Activated CD4-positive, alpha-beta T cell treated with anti-CD3 and anti-CD28 coated beads, Interleukin-2, amount 10 ng/mL, durations not matched to agents 7 days and 5 days (primary cell): ENCODE data around the gene RAB24. TPM values are rescaled to one million over a fixed set of nuclear protein-coding genes. Genes with fewer than 3 reads are reported as not detected.
"Not testable (repeated sequence)": the region's sequence is repeated elsewhere in the genome, so short reads cannot be mapped to it uniquely, and the experiment has no call there.

Source experiments
- CTCF ChIA-PET: fragments of 350-600 bp; sonication (Branson Sonifier 250); formaldehyde crosslinking; loops from one replicate; lab custom pipeline; 2021; ENCODE audit warnings: antibody characterized with exemption; lab: Charles Lee
- POLR2A ChIA-PET: fragments of 350-600 bp; sonication (Branson Sonifier 250); formaldehyde crosslinking; loops from one replicate; lab custom pipeline; 2021; ENCODE audit warnings: antibody characterized with exemption; lab: Charles Lee
- DNase-seq: peaks from one replicate; pipeline ENCODE4 v3.0.0-alpha.2; 2020
- H3K27ac Mint-ChIP-seq: one replicate; pipeline ENCODE4 v1.8.0; 2021; ENCODE audit warnings: mild to moderate bottlenecking, moderate library complexity, mixed read lengths
- H3K27me3 Mint-ChIP-seq: one replicate; pipeline ENCODE4 v1.8.0; 2021; ENCODE audit warnings: mixed read lengths
- H3K36me3 Mint-ChIP-seq: one replicate; pipeline ENCODE4 v1.8.0; 2021; ENCODE audit warnings: low read depth, mixed read lengths
- H3K4me1 Mint-ChIP-seq: one replicate; pipeline ENCODE4 v1.8.0; 2021; ENCODE audit warnings: mixed read lengths
- H3K4me3 Mint-ChIP-seq: one replicate; pipeline ENCODE4 v1.8.0; 2021; ENCODE audit warnings: mild to moderate bottlenecking, moderate library complexity, mixed read lengths
- H3K9me3 Mint-ChIP-seq: one replicate; pipeline ENCODE4 v1.8.0; 2021; ENCODE audit warnings: mixed read lengths
- total RNA-seq, 2 experiments: library from RNA; stranded (reverse); gene quantifications; one replicate each; pipeline ENCODE4 v1.2.3, GENCODE V29; 2021

Gene RAB24
- 10 to 100 TPM; 28.3 to 34.4 TPM for total RNA-seq

DNA sequence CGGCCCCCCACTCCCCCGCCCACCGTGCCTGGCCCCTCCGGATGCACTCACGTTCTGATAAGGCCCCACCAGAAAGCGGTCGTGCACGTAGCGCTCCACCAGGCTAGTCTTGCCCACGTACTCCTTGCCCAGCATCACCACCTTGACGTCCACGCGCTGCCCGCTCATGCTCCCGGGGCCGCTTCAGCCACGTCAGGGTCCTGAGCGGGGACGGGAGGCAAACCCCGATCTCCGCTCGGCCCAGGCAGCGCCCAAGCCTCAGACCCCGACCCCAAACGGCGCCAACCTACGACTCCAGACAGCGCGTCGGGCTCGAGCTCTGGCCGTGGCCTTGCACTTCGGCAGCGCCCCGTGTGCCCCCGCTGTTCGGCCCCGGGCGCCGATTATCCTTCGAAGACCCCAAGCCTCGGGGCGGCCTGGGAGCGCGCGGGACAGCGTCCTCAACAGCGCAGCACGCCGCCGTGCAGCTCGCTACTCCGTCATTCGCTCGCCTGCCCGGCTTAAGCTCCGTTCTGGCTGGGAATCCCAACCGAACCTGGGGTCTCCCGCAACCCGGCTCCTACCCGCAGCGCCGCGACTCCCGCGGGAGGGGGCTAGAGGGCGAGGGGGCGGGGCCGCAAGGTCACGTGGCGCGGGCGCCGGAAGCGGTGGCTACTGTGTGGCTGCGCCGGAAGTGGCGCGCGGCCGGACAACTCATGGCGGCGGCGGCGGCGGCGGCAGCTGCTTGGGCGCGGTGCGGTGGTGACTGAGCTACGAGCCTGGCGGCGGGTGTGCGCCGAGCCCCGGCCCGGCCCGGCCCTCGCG, at the start of gene RAB24, which contains the start of gene PRELID1:
Gene RAB24, minus strand, starts transcription at position 599 of the 804 bp plus-strand sequence. Its CDS starts 431 bp downstream, at position 168.
Gene PRELID1, plus strand, starts transcription at position 679 of the 804 bp plus-strand sequence. CDS start 187 bp downstream, outside the sequence.
- H3K36me3 Mint-ChIP-seq, result peaks cover 62% of the 10 kb centered on the region
- DNase-seq, result peak; percentile 87
- H3K9me3 Mint-ChIP-seq, result no peaks in the 10 kb centered on the region
- ChIA-PET POLR2A (interaction anchor here (0.6 kb wide), 1 partner anchor 70 kb away, joined by 4 read pairs; no protein-coding TSS in a partner anchor), CTCF (interaction anchor here (0.5 to 2.2 kb wide), 13 partner anchors 9 to 189 kb away, joined by 3 to 9 read pairs (median 4); partner anchors contain the start of gene NSD1)
- H3K4me3 Mint-ChIP-seq, result peak within 1 kb of the TSS; percentile 88
- no peaks in the 10 kb centered on the region for H3K27me3 Mint-ChIP-seq
- H3K4me1 Mint-ChIP-seq, result peaks cover 72% of the 10 kb centered on the region
- H3K27ac Mint-ChIP-seq, result peak within 1 kb of the TSS; percentile 92

- ChIA-PET POLR2A (no interaction called here), CTCF (interaction anchor here (0.7 to 17.1 kb wide), 5 partner anchors 8 to 109 kb away, joined by 3 to 145 read pairs (median 12); no protein-coding TSS in a partner anchor)
- peaks cover 32% of the 10 kb centered on the region for H3K36me3 Mint-ChIP-seq
- H3K27ac Mint-ChIP-seq, result no peak overlapping the region
- H3K4me1 Mint-ChIP-seq, result peaks cover 73% of the 10 kb centered on the region
- H3K4me3 Mint-ChIP-seq, result no peak overlapping the region
- H3K9me3 Mint-ChIP-seq, result peaks cover 12% of the 10 kb centered on the region
- no peaks in the 10 kb centered on the region for H3K27me3 Mint-ChIP-seq
- DNase-seq, result no peak
Measured at GRCh38 chr5:177353093-177353492, 49.6 kb upstream of the RAB24 start.

DNA sequence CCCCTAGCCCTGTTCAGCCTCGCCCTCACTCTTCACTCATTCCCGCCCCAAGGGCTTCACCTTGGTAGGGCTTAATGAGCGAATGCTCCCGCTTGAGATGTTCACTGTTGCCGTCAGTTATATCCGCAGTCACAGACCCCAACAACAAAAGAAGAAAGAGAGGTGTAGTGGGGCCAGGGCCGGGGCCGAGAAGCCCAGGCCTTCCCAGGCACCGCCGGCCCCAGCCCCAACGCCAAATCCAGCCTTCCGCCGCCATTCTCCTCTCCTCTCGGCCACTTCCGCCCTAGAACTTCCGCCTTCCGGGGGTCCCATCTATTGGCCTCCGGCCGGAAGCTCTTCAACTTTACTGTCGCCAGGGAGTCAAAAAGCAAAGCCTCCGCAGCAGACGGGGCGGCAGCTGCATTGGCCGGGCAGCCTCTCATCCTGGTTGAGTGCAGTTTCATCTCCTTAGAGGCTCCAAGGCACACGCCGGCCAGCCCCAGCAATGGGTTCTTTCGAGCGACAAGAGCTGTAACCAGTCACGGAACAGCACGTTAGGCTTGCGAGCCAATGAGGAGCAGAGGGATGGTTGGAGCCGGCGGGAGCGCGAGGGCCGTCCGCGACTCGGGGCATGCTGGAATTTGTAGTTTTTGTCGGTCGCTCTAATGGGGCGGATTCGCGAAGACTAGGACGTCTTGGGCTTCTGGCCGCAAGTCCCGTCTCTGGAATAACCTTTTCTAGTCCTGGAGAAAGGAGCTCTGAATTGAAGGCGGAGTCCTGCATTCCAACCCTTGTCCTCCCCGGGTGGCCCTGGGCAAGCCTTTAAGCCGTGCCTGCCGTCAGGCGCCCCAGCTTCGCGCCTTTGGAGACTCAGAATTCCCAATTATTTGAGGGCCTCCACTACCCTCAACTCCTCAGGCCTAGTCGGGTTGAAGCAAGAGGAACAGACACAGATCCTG, 48.1 kb upstream of the RAB24 start, which contains the start of gene LMAN2:
Gene LMAN2, minus strand, starts transcription at position 277 of the 938 bp plus-strand sequence. Its CDS starts 21 bp downstream, at position 256.
- peak; percentile 95 for DNase-seq
- Mint-ChIP-seq H3K9me3 (peaks cover 12% of the 10 kb centered on the region), H3K27ac (peak within 1 kb of the TSS; percentile 100), H3K36me3 (peaks cover 39% of the 10 kb centered on the region), H3K4me3 (peak within 1 kb of the TSS; percentile 93), H3K27me3 (no peaks in the 10 kb centered on the region), H3K4me1 (peaks cover 75% of the 10 kb centered on the region)
- POLR2A ChIA-PET, result interaction anchor here (1.2 kb wide), 2 partner anchors 10 to 39 kb away, joined by 3 read pairs; no protein-coding TSS in a partner anchor
- CTCF ChIA-PET, result interaction anchor here (0.6 to 17.1 kb wide), 13 partner anchors 10 to 102 kb away, joined by 3 to 145 read pairs (median 4); no protein-coding TSS in a partner anchor

GRCh38 chr5:177350776-177351391, 47.4 kb upstream of the RAB24 start:
- ChIA-PET CTCF (interaction anchor here (1.4 to 17.1 kb wide), 9 partner anchors 11 to 104 kb away, joined by 3 to 145 read pairs (median 4); no protein-coding TSS in a partner anchor), POLR2A (interaction anchor here (1.2 kb wide), 2 partner anchors 10 to 39 kb away, joined by 3 read pairs; no protein-coding TSS in a partner anchor)
- Mint-ChIP-seq H3K36me3 (peaks cover 41% of the 10 kb centered on the region), H3K27ac (peak overlapping the region; percentile 100), H3K4me1 (peaks cover 72% of the 10 kb centered on the region), H3K9me3 (peaks cover 12% of the 10 kb centered on the region), H3K4me3 (peak overlapping the region; percentile 93), H3K27me3 (no peaks in the 10 kb centered on the region)
- DNase-seq, result no peak

DNA sequence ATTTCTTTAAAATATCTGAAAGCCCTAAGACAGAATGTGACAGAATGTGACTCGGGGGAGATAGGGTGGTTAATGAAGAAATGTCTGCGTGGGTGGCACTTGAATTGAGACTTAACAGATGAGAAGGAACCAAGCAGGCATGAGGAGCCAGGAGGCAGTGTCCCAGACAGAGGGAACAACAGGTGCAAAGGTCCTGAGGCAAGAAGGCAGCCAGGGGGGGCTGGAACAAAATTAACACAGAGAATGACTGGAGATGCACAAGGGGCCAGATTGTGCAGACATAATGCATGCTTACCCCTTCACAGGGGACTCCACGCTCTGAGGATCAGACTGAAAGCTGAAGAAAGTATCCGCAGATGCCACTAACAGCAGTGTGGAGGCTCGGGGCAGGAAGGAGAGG, 46.2 kb upstream of the RAB24 start:
- H3K27ac Mint-ChIP-seq, result no peak overlapping the region
- DNase-seq, result no peak
- no peaks in the 10 kb centered on the region for H3K27me3 Mint-ChIP-seq
- ChIA-PET CTCF (interaction anchor here (1.1 to 17.1 kb wide), 5 partner anchors 11 to 106 kb away, joined by 3 to 145 read pairs (median 4); no protein-coding TSS in a partner anchor), POLR2A (no interaction called here)
- H3K4me1 Mint-ChIP-seq, result peaks cover 64% of the 10 kb centered on the region
- H3K9me3 Mint-ChIP-seq, result peaks cover 7% of the 10 kb centered on the region
- peak overlapping the region; percentile 93 for H3K4me3 Mint-ChIP-seq
- H3K36me3 Mint-ChIP-seq, result peaks cover 34% of the 10 kb centered on the region

DNA sequence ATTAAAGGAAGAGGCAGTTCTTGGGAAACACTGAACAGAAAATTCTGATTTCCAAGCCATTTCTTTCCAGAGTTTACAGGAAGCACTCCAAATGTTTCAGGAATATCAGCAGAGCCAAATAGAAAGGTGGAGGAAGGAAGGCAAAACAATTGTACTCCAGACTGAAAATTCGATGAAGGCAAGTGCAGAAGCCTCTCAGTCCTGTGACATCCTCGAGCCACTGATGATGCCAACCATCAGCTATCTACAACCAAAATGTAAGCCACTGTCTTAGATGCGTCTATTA, 45.8 kb upstream of the RAB24 start:
- ChIA-PET CTCF (interaction anchor here (0.7 to 17.1 kb wide), 4 partner anchors 22 to 108 kb away, joined by 3 to 145 read pairs (median 4); no protein-coding TSS in a partner anchor), POLR2A (no interaction called here)
- H3K36me3 Mint-ChIP-seq, result peaks cover 29% of the 10 kb centered on the region
- peak overlapping the region; percentile 93 for H3K4me3 Mint-ChIP-seq
- no peaks in the 10 kb centered on the region for H3K27me3 Mint-ChIP-seq
- no peak for DNase-seq
- peaks cover 59% of the 10 kb centered on the region for H3K4me1 Mint-ChIP-seq
- peaks cover 2% of the 10 kb centered on the region for H3K9me3 Mint-ChIP-seq
- no peak overlapping the region for H3K27ac Mint-ChIP-seq

DNA sequence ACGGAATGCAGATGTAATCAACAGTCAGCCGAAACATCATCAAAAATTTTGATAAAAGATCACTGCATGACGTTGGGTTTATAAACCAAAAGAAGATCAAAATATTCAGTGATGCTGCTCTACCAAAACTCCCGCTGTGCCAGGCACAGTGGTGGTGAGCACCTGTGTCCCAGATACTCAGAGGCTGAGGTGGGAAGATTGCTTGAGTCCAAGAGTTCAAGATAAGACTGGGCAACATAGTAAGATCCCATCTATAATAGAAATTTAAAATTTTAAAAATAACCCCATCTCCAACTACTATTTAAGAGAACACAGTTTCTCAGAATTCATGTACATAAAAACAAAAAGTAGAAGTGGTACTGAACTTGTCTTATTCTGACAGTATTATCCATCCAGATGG, 44.2 kb upstream of the RAB24 start:
- no peaks in the 10 kb centered on the region for H3K27me3 Mint-ChIP-seq
- no peak overlapping the region for H3K27ac Mint-ChIP-seq
- peaks cover 57% of the 10 kb centered on the region for H3K4me1 Mint-ChIP-seq
- H3K36me3 Mint-ChIP-seq, result peaks cover 35% of the 10 kb centered on the region
- no peak for DNase-seq
- CTCF ChIA-PET, result interaction anchor here (2.1 kb wide), 1 partner anchor 38 kb away, joined by 11 read pairs; no protein-coding TSS in a partner anchor
- POLR2A ChIA-PET, result no interaction called here
- no peaks in the 10 kb centered on the region for H3K9me3 Mint-ChIP-seq
- H3K4me3 Mint-ChIP-seq, result no peak overlapping the region

GRCh38 chr5:177346820-177347219, 43.3 kb upstream of the RAB24 start:
- POLR2A ChIA-PET, result no interaction called here
- Mint-ChIP-seq H3K9me3 (no peaks in the 10 kb centered on the region), H3K4me1 (peaks cover 51% of the 10 kb centered on the region), H3K4me3 (no peak overlapping the region), H3K27me3 (no peaks in the 10 kb centered on the region), H3K27ac (no peak overlapping the region), H3K36me3 (peaks cover 41% of the 10 kb centered on the region)
- CTCF ChIA-PET, result interaction anchor here (0.5 to 2.1 kb wide), 8 partner anchors 11 to 110 kb away, joined by 3 to 11 read pairs (median 4); partner anchors contain the start of gene GRK6
- DNase-seq, result no peak

DNA sequence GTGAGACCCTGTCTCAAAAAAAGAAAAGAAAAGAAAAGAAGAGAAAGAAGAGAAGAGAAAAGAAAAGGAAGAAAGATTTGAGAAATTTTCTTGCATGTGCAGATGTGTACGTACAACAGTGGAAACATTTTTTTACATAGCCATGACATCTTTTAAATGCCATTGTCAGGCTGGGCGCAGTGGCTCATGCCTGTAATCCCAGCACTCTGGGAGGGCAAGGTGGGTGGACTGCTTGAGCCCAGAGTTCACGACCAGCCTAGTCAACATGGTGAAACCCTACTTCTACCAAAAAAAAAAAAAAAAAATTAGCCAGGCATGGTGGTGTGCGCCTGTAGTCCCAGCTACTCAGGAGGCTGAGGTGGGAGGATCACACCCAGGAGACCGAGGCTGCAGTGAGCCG, 41.4 kb upstream of the RAB24 start:
- Mint-ChIP-seq H3K4me1 (peaks cover 47% of the 10 kb centered on the region), H3K36me3 (peaks cover 49% of the 10 kb centered on the region), H3K9me3 (peaks cover 2% of the 10 kb centered on the region), H3K27ac (no peak overlapping the region), H3K27me3 (no peaks in the 10 kb centered on the region), H3K4me3 (no peak overlapping the region)
- ChIA-PET CTCF (interaction anchor here (0.6 to 1.3 kb wide), 5 partner anchors 9 to 897 kb away, joined by 3 read pairs; no protein-coding TSS in a partner anchor), POLR2A (no interaction called here)
- no peak for DNase-seq

DNA sequence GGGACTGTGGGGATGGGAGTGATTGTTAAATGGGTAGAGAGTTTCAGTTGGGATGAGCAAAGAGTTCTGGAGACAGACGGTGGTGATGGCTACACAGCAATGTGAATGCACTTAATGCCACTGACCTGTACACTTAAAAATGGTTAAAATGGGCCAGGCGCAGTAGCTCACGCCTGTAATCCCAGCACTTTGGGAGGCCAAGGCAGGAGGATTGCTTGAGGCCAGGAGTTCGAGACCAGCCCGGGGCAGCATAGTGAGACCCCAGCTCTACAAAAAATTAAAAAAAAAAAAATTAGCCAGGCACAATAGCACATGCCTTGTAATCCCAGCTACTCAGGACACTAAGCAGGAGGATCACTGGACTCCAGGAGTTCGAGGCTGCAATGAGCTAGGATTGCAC, 40.3 kb upstream of the RAB24 start:
- H3K27ac Mint-ChIP-seq, result no peak overlapping the region
- H3K27me3 Mint-ChIP-seq, result no peaks in the 10 kb centered on the region
- peaks cover 51% of the 10 kb centered on the region for H3K36me3 Mint-ChIP-seq
- POLR2A ChIA-PET, result no interaction called here
- CTCF ChIA-PET, result interaction anchor here (0.7 kb wide), 1 partner anchor 8 kb away, joined by 3 read pairs; no protein-coding TSS in a partner anchor
- H3K4me3 Mint-ChIP-seq, result no peak overlapping the region
- peaks cover 6% of the 10 kb centered on the region for H3K9me3 Mint-ChIP-seq
- no peak for DNase-seq
- H3K4me1 Mint-ChIP-seq, result peaks cover 44% of the 10 kb centered on the region

DNA sequence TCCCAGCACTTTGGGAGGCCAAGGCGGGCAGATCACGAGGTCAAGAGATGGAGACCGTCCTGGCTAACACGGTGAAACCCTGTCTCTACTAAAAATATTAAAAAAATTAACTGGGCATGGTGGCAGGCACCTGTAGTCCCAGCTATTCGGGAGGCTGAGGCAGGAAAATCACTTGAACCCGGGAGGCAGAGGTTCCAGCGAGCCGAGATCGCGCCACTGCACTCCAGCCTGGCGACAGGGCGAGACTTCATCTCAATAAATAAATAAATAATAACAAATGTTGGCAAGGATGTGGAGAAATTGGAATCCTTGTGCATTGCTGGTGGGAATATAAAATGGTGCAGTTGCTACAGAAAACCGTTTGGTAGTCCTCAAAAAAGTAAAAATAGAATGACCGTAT, 39.5 kb upstream of the RAB24 start:
- H3K9me3 Mint-ChIP-seq, DNase-seq, POLR2A ChIA-PET, H3K4me3 Mint-ChIP-seq, H3K27me3 Mint-ChIP-seq, H3K27ac Mint-ChIP-seq: not testable (repeated sequence)
- Mint-ChIP-seq H3K4me1 (peaks cover 44% of the 10 kb centered on the region), H3K36me3 (peaks cover 54% of the 10 kb centered on the region)
- CTCF ChIA-PET, result interaction anchor here (0.6 kb wide), 1 partner anchor 29 kb away, joined by 4 read pairs; no protein-coding TSS in a partner anchor
